Keratinocyte (primary cell): Measurements from ENCODE around the gene PLEKHG2.

Experiments
- EZH2 ChIP-seq: IDR thresholded peaks from one replicate; pipeline ENCODE4 v1.6.1; 2012; ENCODE audit warnings: inconsistent platforms, mild to moderate bottlenecking, low read length, moderate library complexity
- TF ChIP-seq, protein P1 (sequence below), 3 experiments: IDR thresholded peaks in 1 of 3; conservative IDR thresholded peaks in 1 of 3; optimal IDR thresholded peaks in 1 of 3; 2 replicates in 2 of 3; 3 replicates in 1 of 3; pipeline versions ENCODE3 to v1.5.1; 2011; ENCODE audit warnings: low read length in 3 of 3, mild to moderate bottlenecking in 3 of 3, moderate library complexity in 2 of 3, control low read depth in 1 of 3, inconsistent platforms in 1 of 3; ENCODE audit not compliant: insufficient read depth in 2 of 3; ENCODE audit errors: extremely low read depth in 1 of 3

DNA sequence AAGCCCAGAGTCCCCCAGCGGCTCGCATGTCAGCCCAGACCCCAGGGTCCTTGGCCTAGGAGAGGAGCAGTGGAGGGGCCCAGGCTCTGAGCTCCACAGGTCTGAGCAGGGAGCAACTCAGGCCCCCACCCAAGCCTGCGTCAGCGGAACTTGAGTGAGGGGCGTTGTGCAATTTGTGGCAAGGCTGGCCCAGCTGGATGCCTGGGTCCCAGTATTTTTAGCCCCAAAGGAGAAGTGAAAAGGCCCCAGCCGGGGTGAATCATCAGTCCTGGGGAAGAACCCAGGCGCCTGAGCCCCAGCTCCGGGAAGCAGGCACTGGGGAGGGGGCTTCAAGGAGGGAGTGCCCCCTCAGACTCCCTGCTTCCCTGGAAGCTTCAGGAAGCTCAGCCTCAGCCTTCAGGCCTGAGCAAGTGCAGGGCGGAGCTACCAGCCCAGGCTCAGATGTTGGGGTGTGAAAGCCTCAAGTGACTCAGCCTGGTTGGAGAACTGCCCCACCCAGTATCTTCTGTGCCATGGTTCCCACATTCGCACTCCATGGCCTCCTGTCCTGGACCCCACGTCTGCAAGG lies 14.1 kb upstream of the PLEKHG2 start:
- TF ChIP-seq EZH2: no peak
- TF ChIP-seq, protein P1, sequence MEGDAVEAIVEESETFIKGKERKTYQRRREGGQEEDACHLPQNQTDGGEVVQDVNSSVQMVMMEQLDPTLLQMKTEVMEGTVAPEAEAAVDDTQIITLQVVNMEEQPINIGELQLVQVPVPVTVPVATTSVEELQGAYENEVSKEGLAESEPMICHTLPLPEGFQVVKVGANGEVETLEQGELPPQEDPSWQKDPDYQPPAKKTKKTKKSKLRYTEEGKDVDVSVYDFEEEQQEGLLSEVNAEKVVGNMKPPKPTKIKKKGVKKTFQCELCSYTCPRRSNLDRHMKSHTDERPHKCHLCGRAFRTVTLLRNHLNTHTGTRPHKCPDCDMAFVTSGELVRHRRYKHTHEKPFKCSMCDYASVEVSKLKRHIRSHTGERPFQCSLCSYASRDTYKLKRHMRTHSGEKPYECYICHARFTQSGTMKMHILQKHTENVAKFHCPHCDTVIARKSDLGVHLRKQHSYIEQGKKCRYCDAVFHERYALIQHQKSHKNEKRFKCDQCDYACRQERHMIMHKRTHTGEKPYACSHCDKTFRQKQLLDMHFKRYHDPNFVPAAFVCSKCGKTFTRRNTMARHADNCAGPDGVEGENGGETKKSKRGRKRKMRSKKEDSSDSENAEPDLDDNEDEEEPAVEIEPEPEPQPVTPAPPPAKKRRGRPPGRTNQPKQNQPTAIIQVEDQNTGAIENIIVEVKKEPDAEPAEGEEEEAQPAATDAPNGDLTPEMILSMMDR (optimal IDR thresholded peaks at IDR 0.05 in 1 of 3, IDR thresholded peaks at IDR 0.05 in 1 of 3, conservative IDR thresholded peaks at IDR 0.05 in 1 of 3; ENCODE audit: extremely low read depth in 1 of 3, insufficient read depth in 2 of 3, low read length in 3 of 3): no peak
